NCI-H1930 (cell line): ENCODE measurements around the gene MEX3B.
"Not testable (repeated sequence)": the region's sequence is repeated elsewhere in the genome, so short reads cannot be mapped to it uniquely, and the experiment has no call there.

Experiments used
- DNase-seq, 2 experiments: peaks; one replicate each; lab custom pipeline; 2025; lab: John Stamatoyannopoulos, UW

Gene MEX3B

GRCh38 chr15:82005239-82005638, 40.6 kb downstream of the MEX3B start:
- no peak for DNase-seq

DNA sequence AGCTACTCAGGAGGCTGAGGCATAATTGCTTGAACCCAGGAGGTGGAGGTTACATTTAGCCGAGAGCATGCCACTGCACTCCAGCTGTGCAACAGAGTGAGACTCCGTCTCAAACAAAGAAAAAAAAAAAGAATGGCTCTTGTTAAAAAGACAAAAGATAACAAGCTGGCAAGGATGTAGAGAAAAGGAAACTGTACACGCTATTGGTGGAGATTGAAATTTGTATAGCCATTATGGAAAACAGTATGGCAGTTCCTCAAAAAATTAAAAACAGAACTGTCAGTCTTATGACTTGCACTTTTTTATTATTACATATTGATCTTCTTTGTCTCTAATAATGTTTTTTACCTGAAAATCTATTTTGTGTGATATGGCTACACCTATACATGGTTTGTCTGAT, 41.9 kb downstream of the MEX3B start:
- no peak for DNase-seq

- not testable (repeated sequence) for DNase-seq
Observed at GRCh38 chr15:81995081-81995480, 50.7 kb downstream of the MEX3B start.

GRCh38 chr15:81992523-81992922, 53.3 kb downstream of the MEX3B start:
- no peak for DNase-seq
